ENCODE measurements around the gene LOXL3.

- TF ChIP-seq, protein P1, sequence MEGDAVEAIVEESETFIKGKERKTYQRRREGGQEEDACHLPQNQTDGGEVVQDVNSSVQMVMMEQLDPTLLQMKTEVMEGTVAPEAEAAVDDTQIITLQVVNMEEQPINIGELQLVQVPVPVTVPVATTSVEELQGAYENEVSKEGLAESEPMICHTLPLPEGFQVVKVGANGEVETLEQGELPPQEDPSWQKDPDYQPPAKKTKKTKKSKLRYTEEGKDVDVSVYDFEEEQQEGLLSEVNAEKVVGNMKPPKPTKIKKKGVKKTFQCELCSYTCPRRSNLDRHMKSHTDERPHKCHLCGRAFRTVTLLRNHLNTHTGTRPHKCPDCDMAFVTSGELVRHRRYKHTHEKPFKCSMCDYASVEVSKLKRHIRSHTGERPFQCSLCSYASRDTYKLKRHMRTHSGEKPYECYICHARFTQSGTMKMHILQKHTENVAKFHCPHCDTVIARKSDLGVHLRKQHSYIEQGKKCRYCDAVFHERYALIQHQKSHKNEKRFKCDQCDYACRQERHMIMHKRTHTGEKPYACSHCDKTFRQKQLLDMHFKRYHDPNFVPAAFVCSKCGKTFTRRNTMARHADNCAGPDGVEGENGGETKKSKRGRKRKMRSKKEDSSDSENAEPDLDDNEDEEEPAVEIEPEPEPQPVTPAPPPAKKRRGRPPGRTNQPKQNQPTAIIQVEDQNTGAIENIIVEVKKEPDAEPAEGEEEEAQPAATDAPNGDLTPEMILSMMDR (IDR thresholded peaks at IDR 0.05; ENCODE audit: insufficient read depth, low read depth, low read length) = no peak
- no peak for TF ChIP-seq EZH2 (IDR thresholded peaks at IDR 0.05; ENCODE audit: insufficient read depth, low read length)
Observed at GRCh38 chr2:74537140-74537539, 16.6 kb downstream of the LOXL3 start.

All from astrocyte (in vitro differentiated cells and primary cell).